H9 (cell line): Measurements from ENCODE around the gene ADAM30. TPM values are rescaled to one million over a fixed set of nuclear protein-coding genes. Genes with fewer than 3 reads are reported as not detected.

Experiments
- DNase-seq: peaks from one replicate; pipeline ENCODE4 v3.0.0-alpha.2; 2017
- H2AFZ ChIP-seq: one replicate; pipeline ENCODE4 v1.6.1; 2013; ENCODE audit warnings: mild to moderate bottlenecking, low read length, control low read depth, moderate library complexity
- H2AK5ac ChIP-seq: 2 replicates; pipeline ENCODE4 v1.6.1; 2013; ENCODE audit warnings: low read length, control low read depth, mixed read lengths; ENCODE audit not compliant: insufficient read length
- H2BK120ac ChIP-seq: one replicate; pipeline ENCODE4 v1.6.1; 2013; ENCODE audit warnings: low read depth, mild to moderate bottlenecking, low read length, control low read depth, inconsistent platforms; ENCODE audit not compliant: poor library complexity, severe bottlenecking
- H2BK12ac ChIP-seq: 2 replicates; pipeline ENCODE4 v1.6.1; 2013; ENCODE audit warnings: low read length, control low read depth, mixed read lengths, low read depth; ENCODE audit not compliant: insufficient read length
- H2BK15ac ChIP-seq: 2 replicates; pipeline ENCODE4 v1.6.1; 2013; ENCODE audit warnings: low read depth, low read length, control low read depth
- H2BK20ac ChIP-seq: one replicate; pipeline ENCODE4 v1.6.1; 2013; ENCODE audit warnings: low read depth, mild to moderate bottlenecking, low read length, control low read depth, inconsistent platforms; ENCODE audit not compliant: poor library complexity, severe bottlenecking
- H2BK5ac ChIP-seq: 2 replicates; pipeline ENCODE4 v1.6.1; 2013; ENCODE audit warnings: low read length, control low read depth, mixed read lengths; ENCODE audit not compliant: insufficient read length
- H3K14ac ChIP-seq: 2 replicates; pipeline ENCODE4 v1.6.1; 2013; ENCODE audit warnings: low read length, control low read depth; ENCODE audit not compliant: insufficient read depth
- H3K18ac ChIP-seq: 2 replicates; pipeline ENCODE4 v1.6.1; 2013; ENCODE audit warnings: low read depth, mild to moderate bottlenecking, mixed read lengths, low read length, control low read depth; ENCODE audit not compliant: insufficient read length
- H3K23ac ChIP-seq: 2 replicates; pipeline ENCODE4 v1.6.1; 2013; ENCODE audit warnings: low read length, control low read depth, mixed read lengths, low read depth; ENCODE audit not compliant: insufficient read length
- H3K23me2 ChIP-seq: 2 replicates; pipeline ENCODE4 v1.6.1; 2013; ENCODE audit warnings: low read depth, mild to moderate bottlenecking, mixed read lengths, low read length, control low read depth; ENCODE audit not compliant: insufficient read length, poor library complexity, severe bottlenecking
- H3K27ac ChIP-seq: 2 replicates; pipeline ENCODE4 v1.5.1; 2013; ENCODE audit warnings: low read length, control low read depth, mixed read lengths, low read depth; ENCODE audit not compliant: insufficient read length
- H3K27me3 ChIP-seq: 2 replicates; pipeline ENCODE4 v1.6.1; 2013; ENCODE audit warnings: low read length, control low read depth, inconsistent platforms; ENCODE audit not compliant: insufficient read depth
- H3K4ac ChIP-seq: 2 replicates; pipeline ENCODE4 v1.6.1; 2013; ENCODE audit warnings: low read depth, mild to moderate bottlenecking, control low read depth, inconsistent platforms, low read length, moderate library complexity
- H3K4me1 ChIP-seq: 2 replicates; pipeline ENCODE4 v1.6.1; 2013; ENCODE audit warnings: low read length, control low read depth, inconsistent platforms; ENCODE audit not compliant: insufficient read depth
- H3K4me2 ChIP-seq: 2 replicates; pipeline ENCODE4 v1.6.1; 2013; ENCODE audit warnings: low read length, control low read depth, mixed read lengths; ENCODE audit not compliant: insufficient read length, insufficient read depth
- H3K56ac ChIP-seq: 2 replicates; pipeline ENCODE4 v1.6.1; 2013; ENCODE audit warnings: low read depth, mild to moderate bottlenecking, mixed read lengths, low read length, control low read depth; ENCODE audit not compliant: insufficient read length
- H3K79me1 ChIP-seq: 2 replicates; pipeline ENCODE4 v1.6.1; 2013; ENCODE audit warnings: low read depth, mild to moderate bottlenecking, moderate library complexity, low read length, control low read depth, inconsistent platforms; ENCODE audit not compliant: insufficient read depth, poor library complexity, severe bottlenecking
- H3K79me2 ChIP-seq: 2 replicates; pipeline ENCODE4 v1.6.1; 2013; ENCODE audit warnings: low read length, control low read depth, inconsistent platforms; ENCODE audit not compliant: insufficient read depth
- H3K9ac ChIP-seq: 2 replicates; pipeline ENCODE4 v1.6.1; 2013; ENCODE audit warnings: low read length, control low read depth, mixed read lengths; ENCODE audit not compliant: insufficient read length; ENCODE audit errors: extremely low read depth
- H3K9me3 ChIP-seq: one replicate; pipeline ENCODE4 v1.6.1; 2013; ENCODE audit warnings: low read depth, low read length, inconsistent platforms; ENCODE audit not compliant: control insufficient read depth
- H3T11ph ChIP-seq: one replicate; pipeline ENCODE4 v1.6.1; 2013; ENCODE audit warnings: mild to moderate bottlenecking, low read length, control low read depth, inconsistent platforms
- H4K20me1 ChIP-seq: one replicate; pipeline ENCODE4 v1.6.1; 2013; ENCODE audit not compliant: control insufficient read depth, insufficient read length, insufficient read depth
- H4K5ac ChIP-seq: 2 replicates; pipeline ENCODE4 v1.6.1; 2013; ENCODE audit warnings: low read depth, mild to moderate bottlenecking, mixed read lengths, low read length, control low read depth; ENCODE audit not compliant: insufficient read length
- H4K8ac ChIP-seq: replicated peaks from 2 replicates; pipeline ENCODE4 v1.6.1; 2013; ENCODE audit warnings: low read length, control low read depth, mixed read lengths, low read depth; ENCODE audit not compliant: insufficient read length
- H4K91ac ChIP-seq: 2 replicates; pipeline ENCODE4 v1.6.1; 2013; ENCODE audit warnings: low read depth, mild to moderate bottlenecking, moderate library complexity, mixed read lengths, low read length, control low read depth; ENCODE audit not compliant: insufficient read length
- H3K27ac Mint-ChIP-seq, 3 experiments: 2 replicates in 2 of 3; 3 replicates in 1 of 3; pipeline ENCODE4 v1.8.0; 2020 to 2021; ENCODE audit warnings: mixed read lengths in 3 of 3, mild to moderate bottlenecking in 1 of 3, moderate library complexity in 1 of 3
- H3K27me3 Mint-ChIP-seq: 2 replicates; pipeline ENCODE4 v1.8.0; 2021; ENCODE audit warnings: low read depth, mild to moderate bottlenecking, moderate library complexity, mixed read lengths
- H3K36me3 Mint-ChIP-seq, 3 experiments: 2 replicates in 2 of 3; 3 replicates in 1 of 3; pipeline ENCODE4 v1.8.0; 2020 to 2021; ENCODE audit warnings: low read depth in 3 of 3, mixed read lengths in 3 of 3; ENCODE audit not compliant: insufficient read depth in 1 of 3
- H3K4me1 Mint-ChIP-seq, 2 experiments: 2 replicates each; pipeline ENCODE4 v1.8.0; 2020; ENCODE audit warnings: mixed read lengths in 2 of 2
- H3K4me3 Mint-ChIP-seq, 2 experiments: 2 replicates in 1 of 2; 3 replicates in 1 of 2; pipeline ENCODE4 v1.8.0; 2020 to 2021; ENCODE audit warnings: mild to moderate bottlenecking in 2 of 2, mixed read lengths in 2 of 2, moderate library complexity in 1 of 2
- H3K9me3 Mint-ChIP-seq, 2 experiments: 2 replicates in 1 of 2; 3 replicates in 1 of 2; pipeline ENCODE4 v1.8.0; 2020; ENCODE audit warnings: mild to moderate bottlenecking in 2 of 2, mixed read lengths in 2 of 2, moderate library complexity in 1 of 2
- CTCF ChIP-seq: fragments of 200-600 bp; sonication (generic); conservative IDR thresholded peaks from 3 replicates; pipeline ENCODE4 v1.8.0; 2021; ENCODE audit warnings: antibody characterized with exemption, mild to moderate bottlenecking
- WGBS: extraction: QIAGEN DNeasy Blood & Tissue Kit; methylation state at CpG from one replicate; pipeline ENCODE4 v1.1.7; 2013; ENCODE audit warnings: missing lambda C conversion rate, low lambda C conversion rate, mixed read lengths; ENCODE audit not compliant: insufficient read length; ENCODE audit errors: extremely low coverage; 5-methylcytosine and 5-hydroxymethylcytosine counted together
- total RNA-seq: library from RNA; stranded (reverse); gene quantifications from 2 replicates; pipeline ENCODE4 v1.2.1, GENCODE V29; 2021

The ADAM30 gene
- total RNA-seq, 1 experiment from 2014 or later: not detected

- Mint-ChIP-seq H3K27ac (no peak overlapping the region), H3K9me3 (no peaks in the 10 kb centered on the region), H3K4me1 (no peaks in the 10 kb centered on the region), H3K27me3 (no peaks in the 10 kb centered on the region), H3K4me3 (no peak overlapping the region), H3K36me3 (peaks cover 19 to 40% (median 36%) of the 10 kb centered on the region in 3 experiments; a peak in 6 of 7 replicates)
- Histone ChIP-seq H3K9me3 (no peaks in the 10 kb centered on the region), H2AK5ac (no peak overlapping the region), H2BK15ac (no peak overlapping the region), H3K9ac (no peak overlapping the region), H3K23me2 (no peaks in the 10 kb centered on the region), H3K56ac (no peak overlapping the region), H2BK20ac (no peak overlapping the region), H2BK120ac (no peak overlapping the region), H3K4me2 (no peak overlapping the region), H4K20me1 (no peaks in the 10 kb centered on the region), H4K8ac (no peak overlapping the region), H3K79me1 (no peaks in the 10 kb centered on the region), H3K27ac (no peak overlapping the region), H2BK12ac (no peak overlapping the region), H3K4ac (no peak overlapping the region), H4K91ac (no peak overlapping the region), H3K79me2 (no peaks in the 10 kb centered on the region), H2AFZ (no peak overlapping the region), H3K18ac (no peak overlapping the region), H3K23ac (no peak overlapping the region), H2BK5ac (no peak overlapping the region), H3K4me1 (no peaks in the 10 kb centered on the region), H4K5ac (no peak overlapping the region), H3K14ac (no peak overlapping the region), H3K27me3 (no peaks in the 10 kb centered on the region), H3T11ph (no peak overlapping the region)
- DNase-seq: no peak
- no CpG with 5 or more reads among the region's 1 CpG for WGBS
- no peak for TF ChIP-seq CTCF
These were observed 33.5 kb upstream of the ADAM30 start for GRCh38 chr1:119929643-119930315.
